Measurements from ENCODE around the gene GJA3. TPM values are rescaled to one million over a fixed set of nuclear protein-coding genes. Genes with fewer than 3 reads are reported as not detected.

Gene GJA3
- total and polyA plus RNA-seq, 2 of the 8 experiments (the other 6 are each of a cell fraction or from before 2014, with no cell fraction given), result 0.12 to 0.60 TPM

DNA sequence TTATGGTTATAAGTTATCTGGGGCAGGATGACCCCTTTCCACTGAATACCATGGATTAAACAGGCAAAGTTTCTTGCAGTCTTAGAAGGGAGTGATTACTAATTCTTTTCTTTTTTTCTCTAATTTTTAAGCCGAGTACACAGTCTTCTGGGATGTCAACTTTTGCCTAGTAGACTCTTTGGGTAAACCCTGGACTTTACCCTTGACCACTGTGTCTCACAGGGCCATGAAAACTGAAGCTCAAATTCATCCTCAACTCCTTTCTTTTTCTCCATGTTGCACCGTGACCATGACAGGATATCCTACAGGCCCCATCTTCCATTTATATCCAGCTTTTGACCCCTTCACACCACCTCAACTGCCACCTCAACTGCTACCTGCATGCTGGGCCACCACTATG is 51.8 kb downstream of the GJA3 start (continued):
- TF ChIP-seq, protein P1, sequence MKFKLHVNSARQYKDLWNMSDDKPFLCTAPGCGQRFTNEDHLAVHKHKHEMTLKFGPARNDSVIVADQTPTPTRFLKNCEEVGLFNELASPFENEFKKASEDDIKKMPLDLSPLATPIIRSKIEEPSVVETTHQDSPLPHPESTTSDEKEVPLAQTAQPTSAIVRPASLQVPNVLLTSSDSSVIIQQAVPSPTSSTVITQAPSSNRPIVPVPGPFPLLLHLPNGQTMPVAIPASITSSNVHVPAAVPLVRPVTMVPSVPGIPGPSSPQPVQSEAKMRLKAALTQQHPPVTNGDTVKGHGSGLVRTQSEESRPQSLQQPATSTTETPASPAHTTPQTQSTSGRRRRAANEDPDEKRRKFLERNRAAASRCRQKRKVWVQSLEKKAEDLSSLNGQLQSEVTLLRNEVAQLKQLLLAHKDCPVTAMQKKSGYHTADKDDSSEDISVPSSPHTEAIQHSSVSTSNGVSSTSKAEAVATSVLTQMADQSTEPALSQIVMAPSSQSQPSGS (IDR thresholded peaks at IDR 0.05; ENCODE audit: low read length), result no peak
